HK-2 (cell line): ENCODE data around the gene FAM227A.
A peak's percentile ranks its signal among the peaks of the same experiment; 100 is the strongest.

Experiments used
- DNase-seq: peaks from one replicate; pipeline ENCODE4 v3.0.0-alpha.2; 2018; ENCODE audit not compliant: unreplicated experiment

FAM227A gene

DNA sequence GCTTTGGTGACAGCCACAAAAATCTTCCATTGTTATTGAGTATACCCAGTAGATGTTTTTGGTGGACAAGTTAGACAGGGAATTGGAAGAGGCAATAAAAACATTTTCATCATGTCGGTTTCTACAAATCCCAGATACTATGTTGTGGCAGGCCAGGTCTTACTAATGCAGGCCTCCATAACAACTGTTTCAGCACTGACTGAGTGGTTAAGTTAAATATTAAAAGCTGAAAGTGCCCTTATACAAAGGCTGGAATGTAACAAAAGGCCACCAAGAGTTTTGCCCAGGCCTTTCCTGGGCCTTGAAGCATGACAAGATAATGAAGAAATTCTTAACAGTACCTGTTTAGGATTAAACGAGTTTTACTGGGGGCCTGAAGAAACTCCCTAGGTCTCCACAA is 115.5 kb downstream of the FAM227A start:
- peak; percentile 3 for DNase-seq

DNA sequence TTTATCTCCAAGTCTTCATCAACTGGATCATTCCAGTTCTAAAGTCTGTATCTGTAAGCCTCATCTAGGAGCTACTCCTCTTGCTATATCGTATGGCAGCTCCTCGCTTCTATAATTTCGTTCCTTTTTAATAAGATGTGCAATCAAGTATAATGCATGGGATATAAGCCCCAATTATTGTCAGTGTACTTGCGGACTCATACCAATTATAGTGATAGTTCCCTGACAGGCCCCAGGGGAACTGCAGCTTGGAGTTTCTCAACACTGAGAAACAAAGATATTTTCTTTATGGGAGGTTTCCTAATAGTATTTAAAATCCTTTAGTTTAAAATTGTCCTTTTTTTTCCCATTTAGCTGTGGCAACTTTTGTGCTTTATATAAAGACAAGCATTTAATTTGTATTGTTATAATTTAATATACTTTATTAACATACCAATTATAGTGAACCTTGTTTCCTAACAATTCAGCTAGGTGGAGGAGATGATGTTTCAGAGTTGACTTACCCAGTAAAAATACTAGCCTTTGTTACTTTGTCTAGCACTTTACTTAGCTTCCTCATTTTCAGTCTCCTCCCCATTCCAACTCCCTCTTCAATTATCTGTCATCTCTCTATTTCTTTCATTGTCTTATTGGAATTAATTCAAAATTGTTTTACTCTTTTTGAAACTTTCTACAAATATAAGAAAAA is 124.8 kb downstream of the FAM227A start:
- no peak for DNase-seq
